ENCODE results near the gene COG4.

Gene COG4

GRCh38 chr16:70523076-70523742 is at the start of gene COG4:
Gene COG4, minus strand, starts transcription at chr16:70523554. Its CDS starts 11 bp downstream, at chr16:70523543.
- peak within 1 kb of the TSS; percentile 87 for H3K27ac ChIP-seq
- TF ChIP-seq CTCF (IDR thresholded peaks at IDR 0.05) (no peak), ZFX (IDR thresholded peaks at IDR 0.05; ENCODE audit: borderline replicate concordance) (no peak)

- no peak overlapping the region for H3K27ac ChIP-seq
Measured at GRCh38 chr16:70572926-70573270, 49.5 kb upstream of the COG4 start.

GRCh38 chr16:70572050-70572925 is 48.9 kb upstream of the COG4 start:
- H3K27ac ChIP-seq, result no peak overlapping the region

More at GRCh38 chr16:70572926-70573270, 49.5 kb upstream of the COG4 start:
- no peak for TF ChIP-seq ZFX (IDR thresholded peaks at IDR 0.05; ENCODE audit: borderline replicate concordance)
- TF ChIP-seq CTCF (IDR thresholded peaks at IDR 0.05), result no peak

GRCh38 chr16:70571623-70572022 is 48.3 kb upstream of the COG4 start:
- TF ChIP-seq CTCF (IDR thresholded peaks at IDR 0.05), result no peak
- TF ChIP-seq ZFX (IDR thresholded peaks at IDR 0.05; ENCODE audit: borderline replicate concordance), result no peak
- H3K27ac ChIP-seq, result no peak overlapping the region

More at GRCh38 chr16:70572050-70572925, 48.9 kb upstream of the COG4 start:
- no peak for TF ChIP-seq ZFX (IDR thresholded peaks at IDR 0.05; ENCODE audit: borderline replicate concordance)
- TF ChIP-seq CTCF (IDR thresholded peaks at IDR 0.05), result no peak

GRCh38 chr16:70570967-70571570 is 47.7 kb upstream of the COG4 start:
- TF ChIP-seq ZFX (IDR thresholded peaks at IDR 0.05; ENCODE audit: borderline replicate concordance) (no peak), CTCF (IDR thresholded peaks at IDR 0.05) (no peak)
- H3K27ac ChIP-seq, result no peak overlapping the region

GRCh38 chr16:70569752-70570151 is 46.4 kb upstream of the COG4 start:
- TF ChIP-seq ZFX (IDR thresholded peaks at IDR 0.05; ENCODE audit: borderline replicate concordance), result no peak
- no peak for TF ChIP-seq CTCF (IDR thresholded peaks at IDR 0.05)
- no peak overlapping the region for H3K27ac ChIP-seq

All from 22Rv1 (cell line).